ENCODE data around the gene P2RX1.

DNA sequence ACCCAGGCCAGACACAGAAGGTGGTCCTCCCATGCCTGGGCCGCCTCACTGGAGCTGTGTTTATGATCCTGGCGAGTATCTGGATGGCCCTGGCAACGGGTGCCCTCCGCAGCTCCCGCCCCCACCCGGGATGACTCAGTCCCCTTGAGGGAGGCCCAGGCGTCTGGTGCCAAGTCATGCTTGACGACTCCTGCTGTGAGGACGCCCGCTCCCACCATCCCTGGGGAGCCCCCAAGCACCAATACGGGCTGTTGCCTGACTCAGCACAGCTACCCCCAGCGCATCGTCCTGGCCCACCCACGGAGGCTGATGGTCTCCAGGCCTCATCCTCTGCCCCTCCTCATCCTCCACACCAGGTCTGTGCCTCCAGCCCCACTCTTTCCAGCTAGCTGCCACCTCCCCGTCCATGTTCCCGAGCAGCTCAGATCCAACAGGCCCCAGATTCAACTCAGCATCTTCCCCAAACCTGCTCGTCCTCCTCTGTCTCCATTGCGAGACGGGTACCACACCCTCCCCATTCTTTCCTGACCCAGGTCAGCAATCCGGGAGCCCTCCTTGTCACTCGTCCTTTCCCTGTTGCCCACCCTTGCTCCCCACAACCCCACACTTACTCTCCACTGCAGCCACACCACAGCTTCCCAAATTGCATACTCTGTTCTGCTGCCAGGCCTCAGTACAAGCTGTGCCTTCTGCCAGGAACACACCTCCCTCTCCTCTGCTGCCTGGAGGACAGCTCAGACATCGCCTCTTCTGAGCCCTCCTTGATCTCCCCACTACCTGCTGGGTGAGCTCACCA is 26.0 kb downstream of the P2RX1 start:
- TF ChIP-seq CTCF (IDR thresholded peaks at IDR 0.05; ENCODE audit: low read depth, low read length) (no peak), POLR2A (IDR thresholded peaks at IDR 0.05; ENCODE audit: extremely low read depth, insufficient read length) (no peak), MYC (IDR thresholded peaks at IDR 0.05; ENCODE audit: low read depth, low read length) (no peak)
